Hematopoietic multipotent progenitor cell treated with erythropoietin and hydrocortisone succinate and interleukin-3 and kit ligand, for 6 days (in vitro differentiated cells): ENCODE measurements around the gene PLEKHA7.
A peak's percentile ranks its signal among the peaks of the same experiment; 100 is the strongest.

Experiments
- DNase-seq: peaks from one replicate; pipeline ENCODE4 v3.0.0-alpha.2; 2015

PLEKHA7 gene

DNA sequence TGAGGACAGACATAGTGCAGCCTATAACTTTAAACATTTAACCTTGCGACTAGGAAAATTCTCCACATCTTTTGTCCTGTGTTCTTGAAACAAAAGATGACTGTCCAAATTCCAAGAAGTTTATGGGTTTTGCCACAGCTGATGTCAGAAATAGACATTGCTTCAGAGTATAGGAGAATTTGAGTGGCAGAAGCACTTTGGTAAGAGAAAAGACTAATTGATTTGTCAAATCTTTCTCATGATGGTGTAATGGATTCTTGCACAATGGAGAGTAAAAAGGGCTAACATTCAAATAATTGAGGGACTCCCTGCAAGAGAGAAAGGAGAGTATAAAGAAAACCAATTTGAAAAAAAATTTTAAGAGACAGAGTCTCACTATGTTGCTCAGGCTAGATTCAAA, 250.5 kb downstream of the PLEKHA7 start:
- no peak for DNase-seq

DNA sequence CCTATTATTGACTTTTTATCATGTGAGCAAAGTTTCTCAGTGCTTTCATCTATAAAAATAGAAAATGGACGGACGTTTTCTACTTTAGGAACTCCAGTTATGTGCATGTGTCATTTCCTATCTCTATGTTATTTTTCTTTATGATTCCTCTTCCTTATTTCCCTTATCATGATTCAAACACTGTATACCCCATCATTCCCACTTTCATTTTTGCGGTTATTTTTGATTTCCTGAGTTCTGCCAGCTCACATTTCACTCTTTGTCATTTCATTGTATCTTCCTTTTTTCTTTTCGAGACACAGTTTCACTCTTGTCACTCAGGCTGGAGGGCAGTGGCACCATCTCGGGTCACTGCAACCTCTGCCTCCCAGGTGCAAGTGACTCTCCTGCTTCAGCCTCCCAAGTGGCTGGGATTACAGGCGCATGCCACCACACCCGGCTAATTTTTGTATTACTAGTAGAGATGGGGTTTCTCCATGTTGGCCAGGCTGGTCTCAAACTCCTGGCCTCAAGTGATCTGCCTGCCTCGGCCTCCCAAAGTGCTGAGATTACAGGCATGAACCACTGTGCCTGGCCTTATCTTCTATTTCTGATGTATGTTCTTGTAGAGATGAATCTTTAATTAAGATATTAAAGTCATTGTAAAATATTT, 254.2 kb downstream of the PLEKHA7 start:
- DNase-seq: no peak

DNA sequence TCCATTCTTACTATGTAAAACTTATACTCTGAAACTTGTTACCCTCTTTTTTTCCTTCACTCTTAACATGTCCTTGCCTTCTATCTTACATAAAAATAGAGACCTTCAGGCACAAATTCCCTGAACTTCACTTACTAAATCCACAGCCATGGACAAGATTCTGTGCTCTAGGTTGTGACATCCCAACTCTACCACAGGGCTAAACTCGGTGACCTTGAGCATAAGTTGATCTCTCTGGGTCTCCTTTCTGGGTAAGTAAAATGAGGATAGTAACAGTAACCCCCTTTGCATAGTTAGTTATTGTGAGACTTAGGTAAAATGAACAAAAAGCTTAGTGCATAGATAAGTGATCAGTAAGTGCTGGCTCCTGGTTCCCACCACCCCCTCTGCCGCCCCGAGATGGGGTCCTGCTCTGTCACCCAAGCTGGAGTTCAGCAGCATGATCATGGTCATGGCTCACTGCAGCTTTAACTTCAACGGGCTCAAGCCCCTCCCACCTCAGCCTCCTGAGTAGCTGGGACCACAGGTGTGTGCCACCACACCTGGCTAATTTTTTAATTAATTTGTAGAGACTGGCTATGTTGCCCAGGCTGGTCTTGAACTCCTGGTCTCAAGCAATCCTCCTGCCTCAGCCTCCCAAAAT, 255.7 kb downstream of the PLEKHA7 start:
- no peak for DNase-seq

GRCh38 chr11:16750417-16750816, 263.8 kb downstream of the PLEKHA7 start:
- DNase-seq: no peak

- no peak for DNase-seq
Observed at GRCh38 chr11:16749666-16750065, 264.5 kb downstream of the PLEKHA7 start.

GRCh38 chr11:16749092-16749491, 265.1 kb downstream of the PLEKHA7 start:
- no peak for DNase-seq

GRCh38 chr11:16745950-16746605, 268.1 kb downstream of the PLEKHA7 start:
- peak; percentile 63 for DNase-seq

DNA sequence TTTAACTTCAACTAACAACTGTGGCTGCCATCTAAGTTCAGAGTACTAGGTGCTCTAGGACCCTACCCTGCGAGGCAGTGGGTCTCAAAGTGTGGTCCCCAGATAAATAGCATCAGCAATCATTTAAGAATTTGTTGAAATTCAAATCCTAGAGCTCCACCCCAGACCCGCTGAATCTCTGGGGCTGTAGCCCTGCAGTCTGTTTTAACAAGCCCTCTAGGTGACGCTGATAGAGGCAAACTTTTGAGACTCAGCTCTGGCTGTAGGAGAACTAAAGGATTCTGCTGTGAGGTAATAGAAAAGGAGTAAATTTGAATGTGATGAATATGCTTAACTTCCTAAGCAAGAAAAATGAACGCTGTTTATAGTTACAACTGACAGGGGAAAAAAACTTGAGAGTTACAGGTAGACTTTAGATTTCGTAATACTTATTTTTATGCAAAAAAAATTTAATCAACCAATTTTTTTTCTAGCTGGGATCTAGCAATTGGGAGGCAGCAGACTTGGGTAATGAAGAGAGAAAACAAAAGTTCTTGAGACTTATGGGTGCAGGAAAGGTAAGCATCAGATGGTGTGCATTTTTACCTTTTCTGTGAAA, 270.0 kb downstream of the PLEKHA7 start:
- peak; percentile 12 for DNase-seq

GRCh38 chr11:16743478-16743877, 270.7 kb downstream of the PLEKHA7 start:
- DNase-seq: no peak

DNA sequence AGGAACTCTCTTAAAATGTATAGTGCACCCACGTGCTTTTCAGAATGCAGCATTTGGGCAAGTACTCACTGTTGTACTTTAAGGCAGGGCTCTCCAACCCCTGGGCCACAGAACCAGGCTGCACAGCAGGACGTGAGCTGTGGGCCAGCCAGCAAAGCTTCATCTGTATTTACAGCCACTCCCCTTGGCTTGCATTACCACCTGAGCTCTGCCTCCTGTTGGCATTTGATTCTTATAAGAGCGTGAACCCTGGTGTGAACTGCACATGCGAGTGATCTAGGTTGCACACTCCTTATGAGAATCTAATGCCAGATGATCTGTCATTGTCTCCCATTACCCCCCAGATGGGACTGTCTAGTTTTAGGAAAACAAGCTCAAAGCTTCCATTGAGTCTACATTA, 272.7 kb downstream of the PLEKHA7 start:
- DNase-seq: peak; percentile 11

GRCh38 chr11:16738947-16739815, 275.0 kb downstream of the PLEKHA7 start:
- peak; percentile 43 for DNase-seq

- DNase-seq: peak; percentile 98
Observed at GRCh38 chr11:16738193-16738946, 275.8 kb downstream of the PLEKHA7 start, which contains the start of gene C11orf58. Gene C11orf58, plus strand, starts transcription at chr11:16738647. Its CDS starts 132 bp downstream, at chr11:16738779.

- DNase-seq: no peak
Observed at GRCh38 chr11:16737818-16738192, 276.4 kb downstream of the PLEKHA7 start.
